Epidermal melanocyte (primary cell): Measurements from ENCODE around the gene SLC4A3.

Experiments
- DNase-seq: peaks from one replicate; pipeline ENCODE4 v3.0.0; 2011; ENCODE audit warnings: low spot score; ENCODE audit not compliant: insufficient read length

The SLC4A3 gene

DNA sequence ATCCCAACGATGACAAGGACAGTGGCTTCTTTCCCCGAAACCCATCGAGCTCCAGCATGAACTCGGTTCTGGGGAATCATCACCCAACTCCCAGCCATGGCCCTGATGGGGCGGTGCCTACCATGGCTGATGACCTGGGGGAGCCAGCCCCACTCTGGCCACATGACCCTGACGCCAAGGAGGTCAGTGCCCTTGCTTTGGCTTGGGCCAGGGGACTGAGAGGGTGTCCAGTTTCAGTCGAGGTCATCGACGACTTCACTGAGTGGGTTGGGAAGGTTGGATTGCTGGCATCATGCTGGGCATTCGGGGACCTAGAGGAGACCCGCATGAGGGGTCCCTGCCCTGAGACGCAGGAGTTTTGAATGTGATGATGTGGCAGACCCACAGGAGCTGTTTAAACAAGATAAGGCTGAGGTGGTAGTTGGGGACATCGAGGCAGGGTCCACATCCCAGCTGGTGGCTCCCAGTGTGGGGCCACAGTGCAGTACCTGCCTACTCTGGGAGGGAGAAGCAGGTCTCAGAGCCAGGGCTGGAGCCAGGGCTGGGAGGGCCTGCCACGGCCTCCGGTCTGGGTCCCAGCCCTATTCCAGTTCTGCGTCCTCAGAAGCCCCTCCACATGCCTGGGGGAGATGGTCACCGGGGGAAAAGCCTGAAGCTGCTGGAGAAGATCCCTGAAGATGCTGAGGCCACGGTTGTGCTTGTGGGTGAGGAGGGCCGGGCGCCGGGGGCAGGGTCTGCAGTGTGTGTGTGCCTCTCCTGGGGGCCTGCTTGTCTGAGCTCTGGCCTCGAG, 6.0 kb downstream of the SLC4A3 start:
- no peak for DNase-seq

DNA sequence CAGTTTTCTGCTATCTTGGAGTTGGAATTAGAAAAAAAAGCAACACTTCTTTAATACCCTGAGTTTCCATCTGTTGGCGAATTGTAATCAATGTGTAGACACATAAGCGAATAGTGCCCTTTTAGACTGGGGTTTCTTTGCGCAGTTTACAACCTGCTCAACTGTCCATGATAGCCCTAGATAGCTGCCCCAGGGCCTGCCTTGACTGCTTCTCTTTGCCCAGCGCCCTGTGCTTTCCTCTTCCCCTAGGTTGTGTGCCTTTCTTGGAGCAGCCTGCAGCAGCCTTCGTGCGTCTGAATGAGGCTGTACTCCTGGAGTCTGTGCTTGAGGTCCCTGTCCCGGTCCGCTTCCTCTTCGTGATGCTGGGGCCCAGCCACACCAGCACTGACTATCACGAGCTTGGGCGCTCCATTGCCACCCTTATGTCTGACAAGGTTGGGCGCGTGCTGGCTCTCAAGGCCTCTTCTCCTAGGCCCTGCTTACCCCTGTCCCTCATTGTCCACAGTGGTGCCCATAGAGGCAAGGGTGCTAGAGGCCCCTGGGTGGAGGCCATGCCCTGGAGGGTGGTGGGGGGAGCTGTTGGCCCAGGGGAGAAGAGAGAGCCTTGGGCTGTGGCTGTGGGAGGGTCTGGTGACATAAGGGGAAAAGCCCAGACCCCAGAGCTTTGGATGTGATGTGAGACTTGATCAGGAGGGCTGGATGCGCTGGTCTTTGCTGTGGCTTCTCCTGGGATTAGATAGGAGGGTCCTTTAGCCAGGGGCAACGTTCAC, 6.9 kb downstream of the SLC4A3 start:
- no peak for DNase-seq

DNA sequence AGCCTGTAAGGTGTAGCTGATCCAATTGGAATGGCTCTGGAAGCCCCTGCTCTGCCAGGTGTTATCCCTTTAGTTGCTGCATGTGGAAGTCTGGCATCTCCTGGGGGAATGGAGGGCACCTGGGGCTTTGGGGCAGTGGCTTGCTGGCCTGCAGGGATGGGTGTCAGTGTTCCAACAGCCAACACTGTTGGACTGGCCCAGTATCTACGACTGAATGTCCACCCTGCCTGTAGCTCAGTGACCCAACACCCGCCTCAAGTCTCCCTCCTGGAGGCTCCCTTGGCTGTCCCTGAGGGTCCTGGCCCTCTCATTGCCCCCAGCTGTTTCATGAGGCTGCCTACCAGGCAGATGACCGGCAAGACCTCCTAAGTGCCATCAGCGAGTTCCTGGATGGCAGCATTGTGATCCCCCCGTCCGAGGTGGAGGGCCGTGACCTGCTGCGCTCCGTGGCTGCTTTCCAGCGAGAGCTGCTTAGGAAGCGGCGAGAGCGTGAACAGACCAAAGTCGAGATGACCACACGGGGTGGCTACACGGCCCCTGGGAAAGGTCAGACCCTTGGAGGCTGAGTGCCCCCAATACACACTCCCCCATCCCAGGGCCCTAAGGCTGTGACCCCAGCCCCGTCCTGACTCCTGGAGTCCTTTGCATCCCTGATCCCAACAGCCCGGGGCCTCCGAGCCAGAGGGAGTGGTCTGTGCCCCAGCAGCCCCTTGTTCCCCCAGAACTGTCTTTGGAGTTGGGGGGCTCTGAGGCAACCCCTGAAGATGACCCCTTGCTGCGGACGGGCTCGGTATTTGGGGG, 7.7 kb downstream of the SLC4A3 start:
- no peak for DNase-seq

DNA sequence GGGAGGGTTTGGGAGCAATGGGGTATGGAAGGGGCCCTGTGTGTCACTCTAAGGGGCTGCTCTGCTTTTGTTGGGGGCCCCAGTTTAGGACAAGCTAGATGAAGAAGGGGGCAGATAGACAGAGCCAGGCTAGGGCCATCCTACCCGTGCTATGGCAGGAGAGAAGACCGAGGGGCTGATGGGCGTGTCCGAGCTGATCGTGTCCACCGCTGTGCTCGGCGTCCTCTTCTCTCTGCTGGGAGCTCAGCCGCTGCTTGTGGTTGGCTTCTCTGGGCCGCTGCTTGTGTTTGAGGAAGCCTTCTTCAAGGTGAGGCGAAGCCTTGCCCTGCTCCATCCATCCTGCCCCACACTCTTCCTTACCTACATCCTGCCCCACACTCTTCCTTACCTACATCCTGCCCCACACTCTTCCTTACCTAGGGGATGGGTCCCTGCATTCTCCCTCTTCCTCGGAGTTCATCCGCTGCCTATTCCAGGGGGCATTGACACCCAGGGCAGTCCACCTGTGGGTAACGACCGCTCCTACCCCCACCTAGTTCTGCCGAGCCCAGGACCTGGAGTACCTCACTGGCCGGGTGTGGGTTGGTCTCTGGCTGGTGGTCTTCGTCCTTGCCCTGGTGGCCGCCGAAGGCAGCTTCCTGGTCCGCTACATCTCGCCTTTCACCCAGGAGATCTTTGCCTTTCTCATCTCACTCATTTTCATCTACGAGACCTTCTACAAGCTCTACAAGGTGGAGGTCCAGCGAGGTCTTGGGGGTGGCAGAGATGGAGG, 8.9 kb downstream of the SLC4A3 start:
- no peak for DNase-seq

DNA sequence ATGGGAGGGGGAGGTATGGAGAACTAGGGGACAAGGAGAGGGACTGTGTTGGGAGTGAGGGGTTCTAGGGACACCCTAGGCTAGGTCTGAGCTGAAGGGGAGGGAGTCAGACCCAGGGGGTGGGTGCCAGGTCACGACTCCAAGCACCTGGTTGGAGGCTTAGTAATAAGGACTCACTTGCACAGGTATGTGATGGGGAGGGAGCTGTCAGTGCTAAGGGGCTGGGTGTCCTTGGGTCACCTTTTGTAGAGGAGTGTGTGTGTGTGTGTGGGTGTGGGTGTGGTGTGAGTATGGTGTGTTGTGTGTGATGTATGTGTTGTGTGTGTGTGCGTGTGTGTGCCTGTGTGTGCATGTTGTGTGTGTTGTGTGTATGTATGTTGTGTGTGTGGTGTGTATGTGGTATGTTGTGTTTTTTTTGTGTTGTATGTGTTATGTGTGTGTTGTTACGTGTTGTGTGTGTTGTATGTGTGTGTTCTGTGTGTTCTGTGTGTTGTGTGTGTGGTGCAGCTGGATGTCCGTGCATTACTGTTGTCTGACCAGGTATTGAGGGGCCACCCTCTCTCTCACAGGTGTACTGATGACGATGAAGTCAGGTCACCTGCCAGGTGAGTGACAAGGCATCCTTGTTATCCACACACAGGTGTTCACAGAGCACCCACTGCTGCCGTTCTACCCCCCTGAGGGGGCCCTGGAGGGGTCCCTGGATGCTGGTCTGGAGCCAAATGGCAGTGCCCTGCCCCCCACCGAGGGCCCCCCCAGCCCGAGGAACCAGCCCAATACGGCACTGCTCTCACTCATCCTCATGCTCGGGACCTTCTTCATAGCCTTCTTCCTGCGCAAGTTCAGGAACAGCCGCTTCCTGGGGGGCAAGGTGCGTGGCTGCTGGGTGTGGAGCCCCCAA, 9.8 kb downstream of the SLC4A3 start:
- no peak for DNase-seq

DNA sequence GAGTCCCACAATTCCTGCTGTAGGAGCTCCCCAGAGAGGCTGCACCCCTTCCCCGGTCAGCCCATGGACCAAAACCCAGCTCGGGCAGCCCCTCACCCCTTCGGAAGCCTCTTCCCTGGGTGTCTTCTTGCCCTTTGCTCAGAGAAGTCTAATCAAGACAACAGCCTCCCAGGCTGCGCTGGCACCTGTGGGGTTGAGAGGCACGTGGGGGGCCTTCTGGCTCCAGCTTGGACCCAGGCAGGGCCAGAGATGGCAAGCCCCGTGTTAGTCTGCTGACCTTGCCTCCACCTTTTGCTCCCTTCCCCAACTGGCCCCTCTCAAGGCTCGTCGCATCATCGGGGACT, 10.4 kb downstream of the SLC4A3 start:
- no peak for DNase-seq

DNA sequence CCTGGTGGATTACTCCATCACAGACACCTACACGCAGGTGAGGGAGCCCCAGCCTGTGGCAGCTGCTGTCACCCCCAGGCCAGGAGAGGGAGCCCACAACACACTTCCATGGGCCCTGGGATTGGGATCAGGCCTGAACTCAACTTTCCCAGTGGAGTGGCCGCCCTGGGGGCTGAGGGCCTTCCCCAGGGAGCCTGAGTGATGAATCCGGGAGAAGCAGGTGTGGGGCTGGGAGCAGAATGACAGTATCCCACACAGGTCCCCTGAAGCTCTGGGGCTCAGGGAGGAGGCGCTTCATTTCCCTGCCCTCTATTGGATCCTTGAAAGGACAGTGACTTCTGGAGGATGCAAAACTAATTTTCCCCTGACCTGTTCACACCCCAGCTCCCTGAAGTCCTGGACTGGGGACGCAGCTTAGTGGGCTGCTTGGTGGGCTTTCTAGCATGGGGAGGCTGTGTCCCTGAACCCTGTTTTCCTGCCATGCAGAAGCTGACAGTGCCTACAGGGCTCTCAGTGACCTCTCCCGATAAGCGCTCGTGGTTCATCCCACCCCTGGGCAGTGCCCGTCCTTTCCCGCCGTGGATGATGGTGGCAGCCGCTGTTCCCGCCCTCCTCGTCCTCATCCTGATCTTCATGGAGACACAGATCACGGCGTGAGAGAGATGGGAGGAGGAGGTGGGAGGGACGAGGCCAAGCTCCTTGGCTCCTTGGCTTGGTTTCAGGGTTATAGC, 11.0 kb downstream of the SLC4A3 start:
- DNase-seq: no peak

DNA sequence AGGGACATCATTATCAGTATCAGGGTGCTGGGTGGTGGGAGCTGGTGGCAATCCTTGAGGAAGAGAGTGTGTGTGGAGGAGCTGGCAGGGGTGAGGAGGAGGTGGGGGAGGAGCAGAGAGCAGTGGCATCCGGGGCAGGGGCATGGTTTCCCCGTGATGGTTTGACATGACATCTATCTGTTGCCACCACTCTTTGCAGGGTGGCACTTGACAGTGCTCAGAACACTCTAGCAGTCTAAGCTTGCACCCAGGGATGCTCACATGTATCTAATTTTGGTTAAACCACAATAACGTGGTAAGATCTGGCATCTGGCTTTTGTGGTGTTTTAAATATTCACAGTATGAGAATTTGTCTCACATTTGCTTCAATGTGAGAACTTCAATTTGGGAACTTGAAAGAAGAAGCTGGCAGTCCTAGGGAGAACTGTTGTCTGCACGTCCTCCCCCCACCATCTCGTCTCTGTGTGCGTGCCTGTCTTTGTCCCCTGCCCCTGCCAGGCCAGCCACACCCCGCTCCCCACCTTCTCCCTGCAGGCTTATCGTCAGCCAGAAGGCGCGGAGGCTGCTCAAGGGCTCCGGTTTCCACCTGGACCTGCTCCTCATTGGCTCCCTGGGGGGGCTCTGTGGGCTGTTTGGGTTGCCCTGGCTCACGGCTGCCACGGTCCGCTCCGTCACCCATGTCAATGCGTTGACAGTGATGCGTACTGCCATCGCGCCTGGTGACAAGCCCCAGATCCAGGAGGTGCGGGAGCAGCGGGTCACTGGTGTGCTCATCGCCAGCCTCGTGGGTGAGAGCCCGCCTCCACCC, 11.7 kb downstream of the SLC4A3 start:
- DNase-seq: no peak

DNA sequence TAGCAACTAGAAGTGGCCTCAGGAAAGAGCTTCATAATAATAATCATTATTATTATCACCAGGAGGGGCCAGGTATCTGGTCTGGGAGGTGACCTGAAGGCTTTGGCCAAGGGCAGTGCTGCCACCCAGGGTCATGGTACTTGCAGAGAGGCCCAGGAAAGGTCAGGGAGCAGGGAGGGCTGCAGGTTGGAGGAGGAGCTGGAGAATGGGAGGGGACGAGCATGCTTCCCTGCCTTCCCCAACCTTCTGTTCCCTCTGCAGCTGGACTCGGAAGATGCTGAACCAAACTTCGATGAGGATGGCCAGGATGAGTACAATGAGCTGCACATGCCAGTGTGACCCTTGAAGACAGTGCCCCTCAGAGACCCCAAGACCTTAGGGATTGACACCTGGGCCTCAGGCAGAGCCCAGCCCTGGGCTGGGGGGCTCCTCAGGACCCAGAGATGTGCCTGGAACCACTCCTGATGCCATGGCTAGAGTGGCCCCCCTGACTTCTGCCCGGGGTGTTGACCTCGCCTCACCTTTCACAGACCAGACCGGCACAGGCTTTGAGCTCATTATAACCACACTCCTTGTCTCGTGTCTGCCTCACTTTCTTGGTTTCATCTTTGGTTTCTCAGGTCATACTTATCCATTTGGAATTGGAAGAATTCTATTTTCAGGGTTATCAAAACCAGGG, 14.1 kb downstream of the SLC4A3 start:
- no peak for DNase-seq

DNA sequence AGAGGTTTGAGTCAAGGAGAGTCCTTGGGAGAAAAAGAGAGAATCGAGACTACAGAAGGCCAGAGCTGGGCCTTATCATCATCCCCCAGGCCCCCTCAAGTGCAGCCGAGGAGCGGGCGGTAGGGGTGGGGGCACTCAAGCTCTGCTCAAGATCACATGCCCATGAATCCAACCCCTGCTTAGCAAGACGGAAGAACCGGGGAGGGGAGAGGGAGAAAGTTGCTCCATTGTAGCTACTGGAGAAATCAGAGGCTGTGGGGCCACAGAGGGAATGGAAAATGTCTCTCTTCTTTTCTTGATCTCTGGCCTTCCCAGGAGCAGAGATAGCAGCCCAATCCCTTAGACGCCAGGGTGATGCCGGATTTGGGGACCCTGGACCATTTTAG, 14.6 kb downstream of the SLC4A3 start:
- DNase-seq: no peak

DNA sequence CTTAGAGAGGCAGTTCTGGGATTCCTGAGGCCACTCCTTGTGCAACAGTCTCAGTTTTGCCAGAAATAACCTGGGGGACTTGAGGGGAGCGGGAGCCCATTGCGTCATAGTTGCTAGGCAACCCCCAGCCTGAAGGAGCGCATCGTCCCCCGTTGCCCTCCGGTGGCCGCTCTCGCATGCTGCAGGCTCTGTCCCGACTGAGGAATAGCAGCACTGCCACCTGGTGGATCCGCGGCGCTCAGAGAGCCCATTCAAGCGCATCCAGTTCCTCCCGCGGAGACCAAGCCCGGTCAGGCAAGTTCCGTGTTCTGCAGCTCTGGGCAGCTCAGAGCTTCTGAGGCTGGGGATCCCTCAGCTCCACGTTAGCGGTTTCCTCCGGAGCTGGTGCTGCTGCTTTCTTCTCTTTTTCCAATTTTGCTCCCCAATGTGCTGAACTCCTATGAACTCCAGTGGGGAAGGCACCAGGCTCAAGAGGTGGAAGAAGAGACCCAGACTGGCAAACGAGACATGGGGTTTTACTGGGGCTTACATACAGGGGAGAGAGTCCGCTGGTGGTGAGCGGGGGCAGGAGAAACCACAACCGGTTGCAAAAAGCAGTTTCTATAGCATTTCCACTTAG, 15.1 kb downstream of the SLC4A3 start:
- peak; percentile 96 for DNase-seq

DNA sequence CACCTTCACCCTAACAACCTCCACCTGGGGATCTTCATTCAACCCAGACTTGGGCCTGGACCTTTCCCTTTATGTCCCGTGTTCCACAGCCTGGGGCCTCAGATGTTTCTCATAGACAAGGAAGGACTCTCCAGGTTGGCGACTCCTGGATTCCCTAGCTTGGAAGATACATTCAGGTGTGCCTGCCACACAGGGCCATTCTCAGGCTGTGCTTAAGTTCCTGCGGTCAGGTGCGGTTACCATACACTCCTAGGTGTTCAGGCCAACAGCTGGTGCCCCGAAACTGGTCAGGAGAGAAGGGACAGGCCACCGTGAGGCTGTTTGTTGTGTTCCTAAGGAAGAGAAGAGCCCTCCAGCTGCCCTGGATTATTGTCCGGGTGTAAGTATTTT, 15.6 kb downstream of the SLC4A3 start:
- no peak for DNase-seq

DNA sequence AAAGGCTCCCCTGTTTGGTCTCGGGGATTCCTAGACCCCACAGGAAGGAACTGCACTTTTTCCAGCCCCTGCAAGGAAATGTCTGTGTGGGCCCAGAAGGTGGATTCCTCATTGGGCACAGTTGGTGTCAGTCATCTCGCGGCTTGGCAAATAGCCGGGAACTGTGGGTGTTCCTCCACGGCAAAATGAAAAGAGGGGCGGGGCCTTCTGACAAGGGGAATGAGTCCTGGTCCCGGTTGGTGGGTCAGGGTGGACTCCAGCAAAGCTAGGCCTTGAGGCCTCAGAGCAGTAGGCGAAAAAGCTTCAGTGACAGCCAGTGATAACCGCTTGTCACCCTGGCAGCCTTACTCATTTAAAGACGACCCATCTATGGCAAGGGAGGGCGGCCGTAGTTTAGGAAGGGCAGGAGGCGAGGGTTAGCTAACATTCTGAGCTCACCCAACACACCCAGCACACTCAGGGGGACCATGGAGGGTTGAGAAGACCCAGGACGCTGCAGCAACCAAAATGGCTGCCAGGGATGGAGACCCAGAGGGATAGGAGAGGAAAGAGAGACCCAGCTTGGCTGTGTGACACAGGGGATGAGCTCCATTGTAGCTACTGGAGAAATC, 16.5 kb downstream of the SLC4A3 start:
- no peak for DNase-seq

DNA sequence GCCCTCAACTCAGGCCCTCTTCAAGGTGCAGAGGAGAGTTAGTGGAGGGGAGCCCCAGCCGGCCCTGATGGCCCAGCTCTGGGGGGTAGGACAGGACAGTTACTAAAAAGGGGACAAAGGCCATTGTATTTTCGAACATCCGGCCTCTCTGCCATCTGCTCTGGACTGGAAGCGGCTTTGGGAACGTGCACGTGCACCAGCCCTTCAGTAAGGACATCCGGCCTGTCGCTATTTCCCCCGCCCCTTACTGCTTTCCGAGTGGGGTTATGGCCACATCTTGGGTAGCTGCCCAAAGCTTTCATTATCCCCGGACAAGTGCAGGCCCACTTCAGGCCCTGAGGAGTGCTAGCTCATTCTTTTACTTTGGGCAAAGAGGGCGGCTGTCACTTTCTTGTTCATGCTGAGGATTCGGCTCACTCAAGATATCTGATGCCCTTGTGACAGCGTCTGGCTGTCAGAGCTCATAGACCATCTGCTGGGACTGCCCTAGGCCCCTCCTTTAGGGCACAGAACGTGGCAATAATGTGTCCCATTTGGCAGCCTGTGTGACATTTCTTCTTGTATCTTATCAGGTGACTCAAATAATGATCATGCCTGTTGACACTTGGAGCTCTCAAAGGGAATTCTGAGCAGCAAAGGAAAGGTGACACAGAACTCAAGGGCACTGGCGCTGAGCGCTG, 17.5 kb downstream of the SLC4A3 start:
- no peak for DNase-seq

DNA sequence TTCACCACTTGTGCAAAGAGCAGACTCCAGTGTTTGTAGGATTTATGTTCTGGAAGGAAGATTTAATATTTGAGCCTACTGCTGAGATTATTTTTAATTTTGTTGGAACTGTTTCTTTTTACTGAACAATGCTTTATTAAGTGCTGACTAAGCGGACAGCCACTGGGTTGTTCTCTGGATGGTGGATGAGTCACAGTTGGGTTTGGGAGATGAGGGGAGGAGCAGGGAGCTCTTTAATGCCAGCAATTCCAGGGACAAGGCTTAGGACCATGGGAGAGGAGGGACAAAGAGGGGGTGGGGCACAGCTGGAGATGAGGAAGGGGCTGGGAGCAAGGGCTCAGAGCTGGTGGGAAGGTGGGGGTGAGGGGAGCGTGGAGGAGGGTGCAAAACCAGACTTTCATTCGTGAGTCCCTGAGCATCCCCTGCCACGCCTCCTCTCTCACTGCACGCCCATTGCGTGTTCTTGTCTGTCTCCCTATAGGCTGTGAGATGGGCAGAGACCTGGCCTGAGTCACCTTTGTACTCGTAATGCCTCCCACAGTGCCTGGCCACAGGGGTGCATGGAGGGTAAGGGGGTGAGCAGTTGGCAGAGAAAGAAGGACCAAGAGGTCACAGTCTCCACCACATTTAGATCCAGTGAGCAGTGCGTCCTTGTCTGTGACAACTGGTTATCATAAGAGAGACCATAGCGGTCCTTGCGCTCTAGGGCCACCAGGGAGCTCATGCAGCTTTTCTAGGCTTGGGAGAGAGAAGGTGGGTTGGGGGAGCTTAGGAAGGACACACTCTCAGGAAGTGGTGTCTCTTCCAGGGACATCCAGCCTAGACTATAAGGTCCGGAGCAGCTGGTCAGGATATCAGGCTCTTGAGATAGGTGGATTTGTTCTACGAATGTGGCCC, 18.4 kb downstream of the SLC4A3 start:
- no peak for DNase-seq

DNA sequence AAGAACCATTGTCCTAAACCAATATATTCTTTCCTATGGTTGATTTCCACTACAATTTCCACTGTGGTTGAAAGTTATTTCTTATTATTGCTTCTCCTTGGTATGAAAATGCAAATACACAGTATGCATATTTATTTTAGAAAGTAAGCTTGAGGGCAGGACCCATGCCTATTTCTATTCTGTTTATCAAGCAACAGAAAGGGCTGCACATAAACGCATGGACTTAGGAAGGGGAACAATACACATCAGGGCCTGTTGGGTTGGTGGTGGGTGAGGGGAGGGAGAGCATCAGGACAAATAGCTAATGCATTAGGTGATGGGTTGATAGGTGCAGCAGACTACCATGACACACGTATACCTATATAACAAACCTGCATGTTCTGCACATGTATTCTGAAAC, 20.7 kb downstream of the SLC4A3 start:
- DNase-seq: no peak
